ENCODE data around the gene ESPN.

DNA sequence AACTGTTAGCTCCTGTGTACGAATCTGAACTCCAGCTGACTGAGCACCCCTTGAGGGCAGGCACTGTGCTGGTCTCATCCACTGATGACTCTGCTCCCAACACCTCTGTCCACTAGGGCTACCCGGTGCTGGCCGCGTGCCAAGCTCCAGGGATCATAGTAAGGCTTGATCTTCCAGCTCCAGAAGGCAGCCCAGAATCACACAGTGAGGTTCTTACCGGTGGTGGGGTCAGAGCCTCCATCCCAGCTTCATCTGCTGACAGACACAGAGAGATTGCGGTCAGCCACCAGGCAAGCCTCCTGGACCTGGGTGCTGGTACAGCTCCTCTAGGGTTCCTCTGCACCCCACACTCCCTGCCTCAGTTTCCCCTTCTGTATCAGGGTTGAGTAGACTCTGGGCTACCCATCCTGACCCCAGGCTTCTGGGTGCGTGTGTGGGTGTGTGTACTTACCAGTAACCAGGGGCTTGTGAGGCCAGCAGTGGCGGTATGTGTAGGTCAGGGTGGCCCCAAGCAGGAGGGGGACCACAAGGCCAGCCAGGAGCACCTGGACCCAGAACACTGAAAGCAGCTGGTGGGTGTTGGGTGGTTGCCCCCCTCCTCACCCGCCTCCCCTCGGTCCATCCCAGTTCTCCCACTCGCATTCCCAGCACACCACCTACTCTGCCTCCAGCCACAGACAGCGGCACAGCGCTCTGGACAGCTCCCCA is 38.0 kb downstream of the ESPN start:
- TF ChIP-seq, protein P1, sequence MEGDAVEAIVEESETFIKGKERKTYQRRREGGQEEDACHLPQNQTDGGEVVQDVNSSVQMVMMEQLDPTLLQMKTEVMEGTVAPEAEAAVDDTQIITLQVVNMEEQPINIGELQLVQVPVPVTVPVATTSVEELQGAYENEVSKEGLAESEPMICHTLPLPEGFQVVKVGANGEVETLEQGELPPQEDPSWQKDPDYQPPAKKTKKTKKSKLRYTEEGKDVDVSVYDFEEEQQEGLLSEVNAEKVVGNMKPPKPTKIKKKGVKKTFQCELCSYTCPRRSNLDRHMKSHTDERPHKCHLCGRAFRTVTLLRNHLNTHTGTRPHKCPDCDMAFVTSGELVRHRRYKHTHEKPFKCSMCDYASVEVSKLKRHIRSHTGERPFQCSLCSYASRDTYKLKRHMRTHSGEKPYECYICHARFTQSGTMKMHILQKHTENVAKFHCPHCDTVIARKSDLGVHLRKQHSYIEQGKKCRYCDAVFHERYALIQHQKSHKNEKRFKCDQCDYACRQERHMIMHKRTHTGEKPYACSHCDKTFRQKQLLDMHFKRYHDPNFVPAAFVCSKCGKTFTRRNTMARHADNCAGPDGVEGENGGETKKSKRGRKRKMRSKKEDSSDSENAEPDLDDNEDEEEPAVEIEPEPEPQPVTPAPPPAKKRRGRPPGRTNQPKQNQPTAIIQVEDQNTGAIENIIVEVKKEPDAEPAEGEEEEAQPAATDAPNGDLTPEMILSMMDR (IDR thresholded peaks at IDR 0.05; ENCODE audit: insufficient read depth, low read depth, low read length): no peak
- TF ChIP-seq EZH2 (IDR thresholded peaks at IDR 0.05; ENCODE audit: insufficient read depth, low read length): no peak
